ENCODE measurements around the gene ELOVL6. TPM values are rescaled to one million over a fixed set of nuclear protein-coding genes. Genes with fewer than 3 reads are reported as not detected.

ELOVL6 gene, protein sequence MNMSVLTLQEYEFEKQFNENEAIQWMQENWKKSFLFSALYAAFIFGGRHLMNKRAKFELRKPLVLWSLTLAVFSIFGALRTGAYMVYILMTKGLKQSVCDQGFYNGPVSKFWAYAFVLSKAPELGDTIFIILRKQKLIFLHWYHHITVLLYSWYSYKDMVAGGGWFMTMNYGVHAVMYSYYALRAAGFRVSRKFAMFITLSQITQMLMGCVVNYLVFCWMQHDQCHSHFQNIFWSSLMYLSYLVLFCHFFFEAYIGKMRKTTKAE
- total RNA-seq (10 to 100 TPM in 1 of 5 donors, 1 to 10 TPM in 4; 3.3 to 27.9 (median 4.1) TPM), polyA plus RNA-seq (1 to 10 TPM; 3.2 to 7.0 (median 4.7) TPM)
- long read RNA-seq, donor 1, transcript ELOVL6-201 (4 exons, 3,090 nt) = major isoform, 5 of 5 reads
- long read RNA-seq, donor 1, partial matches to known transcripts = 0 of 5 reads
- long read RNA-seq, donor 1, other reads (novel, unspliced or antisense) = 0 of 5 reads
- long read RNA-seq, donor 2, full-length matches to known transcripts = 11 of 11 reads
- long read RNA-seq, donor 2, partial matches to known transcripts = 0 of 11 reads
- long read RNA-seq, donor 2, other reads (novel, unspliced or antisense) = 0 of 11 reads
- long read RNA-seq, donor 3, partial matches to known transcripts = 0 of 4 reads
- long read RNA-seq, donor 3, other reads (novel, unspliced or antisense) = 0 of 4 reads
- long read RNA-seq, donor 4, full-length matches to known transcripts = 2 of 2 reads
- long read RNA-seq, donor 4, partial matches to known transcripts = 0 of 2 reads
- long read RNA-seq, donor 4, other reads (novel, unspliced or antisense) = 0 of 2 reads
- long read RNA-seq, donor 5, transcript ELOVL6-201 (4 exons, 3,090 nt) = major isoform, 5 of 5 reads
- long read RNA-seq, donor 5, partial matches to known transcripts = 0 of 5 reads
- long read RNA-seq, donor 5, other reads (novel, unspliced or antisense) = 0 of 5 reads
- long read RNA-seq, donor 6, full-length matches to known transcripts = 20 of 20 reads
- long read RNA-seq, donor 6, partial matches to known transcripts = 0 of 20 reads
- long read RNA-seq, donor 6, other reads (novel, unspliced or antisense) = 0 of 20 reads
- long read RNA-seq, donor 7, partial matches to known transcripts = 0 of 3 reads
- long read RNA-seq, donor 7, other reads (novel, unspliced or antisense) = 0 of 3 reads
- long read RNA-seq, donor 8, partial matches to known transcripts = 0 of 5 reads
- long read RNA-seq, donor 8, other reads (novel, unspliced or antisense) = 0 of 5 reads
- long read RNA-seq, donor 9, partial matches to known transcripts = 0 of 3 reads
- long read RNA-seq, donor 9, other reads (novel, unspliced or antisense) = 0 of 3 reads
- long read RNA-seq, donor 10, partial matches to known transcripts = 0 of 1 reads
- long read RNA-seq, donor 10, other reads (novel, unspliced or antisense) = 0 of 1 reads

DNA sequence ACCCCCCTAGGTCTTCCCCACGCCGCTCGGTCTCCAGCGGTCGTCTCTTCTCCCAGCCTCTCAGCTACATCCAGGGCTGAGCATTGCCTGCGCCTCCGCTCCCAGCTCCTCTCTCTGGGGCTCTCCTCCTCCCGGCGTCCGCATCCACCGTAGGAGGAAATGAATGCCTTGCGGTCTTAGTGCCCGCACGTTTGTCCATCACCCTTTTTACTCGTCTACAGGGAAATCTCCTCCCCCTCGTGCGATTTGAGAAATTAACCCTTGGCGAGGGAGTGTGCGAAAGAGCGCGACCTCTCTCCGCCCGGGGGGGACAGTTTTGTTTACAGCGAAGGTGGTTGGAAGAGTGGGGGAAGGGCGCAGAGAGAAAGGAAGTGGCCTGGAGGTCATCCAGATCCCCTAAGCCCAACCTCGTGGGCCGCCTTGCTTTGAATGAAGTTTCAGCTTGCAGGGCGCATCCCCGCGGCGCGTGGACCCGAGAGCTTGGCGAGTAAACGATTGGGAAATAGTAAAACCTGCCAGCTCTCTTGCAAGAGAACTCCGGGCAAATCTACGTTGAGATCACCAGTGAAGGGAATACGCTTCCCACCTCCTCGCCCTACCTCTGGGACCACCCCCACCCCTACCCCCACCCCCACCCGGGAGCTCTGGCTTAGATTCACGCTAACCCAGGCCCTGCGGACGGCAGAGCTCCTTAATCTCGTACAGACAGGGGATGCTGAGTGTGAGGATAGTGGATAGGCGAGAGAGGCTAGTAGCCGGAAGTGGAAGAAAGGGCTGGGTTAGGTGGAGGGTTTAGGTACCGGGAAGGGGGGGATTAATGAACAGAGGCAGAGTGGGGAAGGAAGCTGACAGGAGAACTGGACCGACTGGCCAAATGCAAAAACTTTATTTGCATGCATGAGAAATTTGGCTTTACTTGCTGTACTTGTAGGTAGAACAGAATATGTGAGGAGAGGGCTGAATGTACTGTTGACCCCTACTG, at the start of gene ELOVL6:
Gene ELOVL6, minus strand, starts transcription at position 181 of the 982 bp plus-strand sequence. CDS start 280 bp downstream, outside the sequence.
- Histone ChIP-seq H3K4me1 (peaks cover 6 to 47% (median 42%) of the 10 kb centered on the region in 4 donors), H3K36me3 (no peaks in the 10 kb centered on the region), H3K27me3 (no peaks in the 10 kb centered on the region), H3K9me3 (no peaks in the 10 kb centered on the region), H3K4me3 (peak within 1 kb of the TSS; percentile 87 to 97 (median 94)), H3K27ac (peak within 1 kb of the TSS; percentile 69 to 95 (median 93))
- TF ChIP-seq EP300 (IDR thresholded peaks at IDR 0.05) = peak; percentile 32
- TF ChIP-seq, protein P1, sequence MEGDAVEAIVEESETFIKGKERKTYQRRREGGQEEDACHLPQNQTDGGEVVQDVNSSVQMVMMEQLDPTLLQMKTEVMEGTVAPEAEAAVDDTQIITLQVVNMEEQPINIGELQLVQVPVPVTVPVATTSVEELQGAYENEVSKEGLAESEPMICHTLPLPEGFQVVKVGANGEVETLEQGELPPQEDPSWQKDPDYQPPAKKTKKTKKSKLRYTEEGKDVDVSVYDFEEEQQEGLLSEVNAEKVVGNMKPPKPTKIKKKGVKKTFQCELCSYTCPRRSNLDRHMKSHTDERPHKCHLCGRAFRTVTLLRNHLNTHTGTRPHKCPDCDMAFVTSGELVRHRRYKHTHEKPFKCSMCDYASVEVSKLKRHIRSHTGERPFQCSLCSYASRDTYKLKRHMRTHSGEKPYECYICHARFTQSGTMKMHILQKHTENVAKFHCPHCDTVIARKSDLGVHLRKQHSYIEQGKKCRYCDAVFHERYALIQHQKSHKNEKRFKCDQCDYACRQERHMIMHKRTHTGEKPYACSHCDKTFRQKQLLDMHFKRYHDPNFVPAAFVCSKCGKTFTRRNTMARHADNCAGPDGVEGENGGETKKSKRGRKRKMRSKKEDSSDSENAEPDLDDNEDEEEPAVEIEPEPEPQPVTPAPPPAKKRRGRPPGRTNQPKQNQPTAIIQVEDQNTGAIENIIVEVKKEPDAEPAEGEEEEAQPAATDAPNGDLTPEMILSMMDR (IDR thresholded peaks at IDR 0.05) = no peak
- TF ChIP-seq POLR2A (IDR thresholded peaks at IDR 0.05) = no peak
- TF ChIP-seq POLR2AphosphoS5 (IDR thresholded peaks at IDR 0.05) = peak in 2 of 3 donors; percentile 16 to 40
- 1 to 2% (median 2%) methylated on average over 45 to 48 of the region's 48 CpGs for WGBS, 5 donors
- peak; percentile 56 to 86 for DNase-seq
- intact Hi-C loops (cut with DNase I; ENCODE audit: low total_unique reads) = no loop called here

- H3K27ac ChIP-seq = no peak overlapping the region
- no peak for TF ChIP-seq EP300 (IDR thresholded peaks at IDR 0.05)
- TF ChIP-seq POLR2AphosphoS5 (IDR thresholded peaks at IDR 0.05) = no peak
- TF ChIP-seq POLR2A (IDR thresholded peaks at IDR 0.05) = no peak
- TF ChIP-seq, protein P1 (IDR thresholded peaks at IDR 0.05) = no peak
- intact Hi-C loops (cut with DNase I; ENCODE audit: low total_unique reads) = no loop called here
- no peaks in the 10 kb centered on the region for H3K4me1 ChIP-seq
- 75 to 79% (median 77%) methylated on average over 4 of the region's 4 CpGs for WGBS, 5 donors
- H3K9me3 ChIP-seq = no peaks in the 10 kb centered on the region
- H3K36me3 ChIP-seq = no peaks in the 10 kb centered on the region
- no peak for DNase-seq
- H3K27me3 ChIP-seq = peaks cover 0 to 3% (median 0%) of the 10 kb centered on the region in 3 donors
- H3K4me3 ChIP-seq = no peak overlapping the region
Observed at GRCh38 chr4:110248100-110248499, 49.7 kb upstream of the ELOVL6 start.

DNA sequence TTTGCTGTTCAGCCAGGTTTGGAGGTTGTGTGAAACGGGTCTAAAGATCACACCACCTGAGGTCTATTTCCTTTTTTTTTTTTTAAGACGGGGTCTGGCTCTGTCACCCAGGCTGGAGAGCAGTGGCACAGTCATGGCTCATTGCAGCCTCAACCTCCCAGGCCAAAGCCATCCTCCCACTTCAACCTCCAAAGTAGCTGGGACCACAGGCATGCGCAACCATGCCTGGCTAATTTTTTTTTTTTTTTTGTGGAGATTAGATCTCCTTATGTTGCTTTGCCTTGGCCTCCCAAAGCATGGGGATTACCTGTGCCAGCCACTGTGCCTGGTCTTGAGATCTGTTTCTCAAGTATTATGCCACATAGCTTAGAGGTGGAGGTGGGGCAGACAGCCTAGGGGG, 49.2 kb upstream of the ELOVL6 start:
- Histone ChIP-seq H3K4me3 (no peak overlapping the region), H3K36me3 (no peaks in the 10 kb centered on the region), H3K27ac (no peak overlapping the region), H3K27me3 (peaks cover 0 to 3% (median 3%) of the 10 kb centered on the region in 3 donors), H3K4me1 (no peaks in the 10 kb centered on the region), H3K9me3 (no peaks in the 10 kb centered on the region)
- DNase-seq = no peak
- intact Hi-C loops (cut with DNase I; ENCODE audit: low total_unique reads) = no loop called here
- TF ChIP-seq POLR2AphosphoS5 (IDR thresholded peaks at IDR 0.05) (no peak), EP300 (IDR thresholded peaks at IDR 0.05) (no peak), POLR2A (IDR thresholded peaks at IDR 0.05) (no peak)
- TF ChIP-seq, protein P1 (IDR thresholded peaks at IDR 0.05) = no peak
- 74 to 86% (median 81%) methylated on average over 3 of the region's 3 CpGs for WGBS, 5 donors

All from stomach (tissue), 19 donors.